HG03196 (cell line): ENCODE results near the gene DIAPH1.
A peak's percentile ranks its signal among the peaks of the same experiment; 100 is the strongest.

Experiments
- ATAC-seq: cut with Tn5 transposase; IDR thresholded peaks from one replicate; pipeline ENCODE4 v1.9.1; 2021; ENCODE audit not compliant: unreplicated experiment

DIAPH1 gene

DNA sequence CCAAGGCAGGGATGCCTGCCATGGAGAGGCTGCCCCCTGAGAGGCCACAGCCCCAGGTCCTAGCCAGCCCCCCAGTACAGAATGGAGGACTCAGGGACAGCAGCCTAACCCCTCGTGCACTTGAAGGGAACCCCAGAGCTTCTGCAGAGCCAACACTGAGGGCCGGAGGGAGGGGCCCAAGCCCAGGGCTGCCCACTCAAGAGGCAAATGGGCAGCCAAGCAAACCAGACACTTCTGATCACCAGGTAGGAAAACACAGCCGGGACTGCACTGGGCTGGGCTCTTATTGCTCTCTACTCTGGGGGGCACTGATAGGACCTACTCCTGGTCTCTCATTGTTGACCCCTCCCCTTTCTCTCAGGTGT, 21.2 kb upstream of the DIAPH1 start:
- no peak for ATAC-seq

DNA sequence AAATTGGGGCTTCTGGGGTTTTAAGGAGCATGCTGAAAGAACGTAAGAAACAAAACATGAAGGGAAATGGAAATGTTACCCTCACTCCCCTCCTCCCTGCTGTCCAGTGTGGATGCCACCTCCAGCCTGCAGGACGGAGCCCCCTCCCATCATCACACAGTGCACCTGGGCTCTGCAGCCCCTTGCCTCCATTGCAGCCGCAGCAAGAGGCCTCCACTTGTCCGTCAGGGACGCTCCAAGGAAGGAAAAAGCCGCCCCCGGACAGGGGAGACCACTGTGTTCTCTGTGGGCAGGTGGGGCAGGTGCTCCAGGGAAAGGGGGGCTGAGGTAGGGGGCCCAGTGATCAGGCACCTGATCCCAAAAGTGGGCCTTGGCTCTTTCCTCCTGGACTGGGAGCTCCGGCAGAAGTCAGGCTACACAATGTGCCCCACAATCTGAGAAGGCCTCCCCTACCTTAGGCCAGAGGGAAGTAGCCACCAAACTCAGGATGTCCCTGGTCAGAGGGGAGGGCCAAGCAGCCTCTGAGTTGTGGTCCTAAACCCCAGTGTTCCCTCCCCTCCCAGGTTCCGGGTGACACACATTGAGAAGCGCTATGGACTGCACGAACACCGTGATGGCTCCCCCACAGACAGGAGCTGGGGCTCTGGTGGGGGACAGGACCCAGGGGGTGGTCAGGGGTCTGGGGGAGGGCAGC, 20.7 kb upstream of the DIAPH1 start:
- no peak for ATAC-seq

DNA sequence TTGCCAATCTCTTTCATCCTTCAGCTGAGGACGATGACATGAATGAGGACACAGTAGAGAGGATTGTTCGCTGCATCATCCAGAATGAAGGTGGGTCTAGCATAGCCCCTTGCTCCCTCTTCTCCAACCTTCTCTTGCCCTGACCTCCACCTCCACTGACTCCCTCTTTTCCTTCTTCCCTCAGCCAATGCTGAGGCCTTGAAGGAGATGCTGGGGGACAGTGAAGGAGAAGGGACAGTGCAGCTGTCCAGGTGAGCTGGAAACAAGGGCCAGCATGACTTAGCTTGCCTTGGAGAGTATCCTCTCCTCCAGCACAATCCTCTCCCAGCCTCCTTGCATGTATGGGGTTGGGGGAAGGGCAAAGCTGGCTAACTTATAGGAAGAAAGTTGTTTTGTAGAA, 20.0 kb upstream of the DIAPH1 start:
- ATAC-seq, result no peak

GRCh38 chr5:141637767-141638419, 19.1 kb upstream of the DIAPH1 start:
- no peak for ATAC-seq

DNA sequence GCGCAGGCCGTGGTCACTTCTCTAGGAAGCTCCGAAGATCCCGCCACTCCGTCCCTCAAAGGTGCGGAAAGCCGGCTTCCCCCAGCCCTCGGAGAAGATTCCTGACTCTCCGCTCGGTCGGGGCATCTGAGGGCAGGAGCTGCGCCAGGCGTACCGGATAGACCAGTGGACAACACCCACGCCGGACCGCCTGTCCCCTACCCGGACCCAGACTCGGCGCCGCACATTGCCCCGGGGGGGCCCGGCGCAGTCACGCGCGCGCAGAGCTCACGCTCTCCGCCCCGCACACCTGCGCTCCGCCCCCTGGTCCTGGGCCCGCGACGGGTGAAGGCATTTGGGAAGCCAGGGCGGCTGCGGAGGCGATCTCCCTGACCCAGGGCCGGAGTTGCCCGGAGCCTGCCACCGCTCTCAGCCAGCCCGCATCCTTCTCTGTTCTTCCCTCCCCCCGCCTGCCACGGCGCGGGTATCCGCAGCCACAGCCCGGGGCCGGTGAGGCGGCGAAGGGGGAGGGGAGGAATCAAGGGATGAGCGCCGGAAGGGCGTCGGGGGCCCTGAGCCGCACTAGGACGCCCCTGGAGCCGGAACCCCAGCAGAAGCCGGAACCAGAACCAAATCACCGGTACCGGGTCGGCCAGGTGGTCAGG, 18.4 kb upstream of the DIAPH1 start:
- peak; percentile 11 for ATAC-seq

- ATAC-seq, result peak; percentile 69
Observed at GRCh38 chr5:141636413-141637122, 17.8 kb upstream of the DIAPH1 start, which contains the start of the genes HDAC3 and RELL2. HDAC3 (minus strand) TSS chr5:141636849; CDS start chr5:141636790, 59 bp downstream. RELL2 (plus strand) TSS chr5:141636997; CDS start chr5:141638226, 1,229 bp downstream.

DNA sequence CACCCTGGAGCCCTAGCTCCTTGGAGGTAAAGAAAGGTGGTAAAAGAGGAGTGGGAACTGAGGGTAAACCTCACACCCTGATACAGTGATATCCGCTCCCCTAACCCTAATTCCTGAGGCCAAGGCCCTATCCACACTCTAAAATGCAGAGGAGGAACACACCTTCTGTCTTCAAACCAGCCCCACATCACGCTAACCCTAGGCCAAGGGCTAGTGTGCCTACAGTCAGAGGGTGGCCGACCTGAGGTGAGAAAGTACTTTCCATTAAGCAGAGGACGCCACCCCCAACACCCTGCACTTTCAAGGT, 17.3 kb upstream of the DIAPH1 start:
- no peak for ATAC-seq

DNA sequence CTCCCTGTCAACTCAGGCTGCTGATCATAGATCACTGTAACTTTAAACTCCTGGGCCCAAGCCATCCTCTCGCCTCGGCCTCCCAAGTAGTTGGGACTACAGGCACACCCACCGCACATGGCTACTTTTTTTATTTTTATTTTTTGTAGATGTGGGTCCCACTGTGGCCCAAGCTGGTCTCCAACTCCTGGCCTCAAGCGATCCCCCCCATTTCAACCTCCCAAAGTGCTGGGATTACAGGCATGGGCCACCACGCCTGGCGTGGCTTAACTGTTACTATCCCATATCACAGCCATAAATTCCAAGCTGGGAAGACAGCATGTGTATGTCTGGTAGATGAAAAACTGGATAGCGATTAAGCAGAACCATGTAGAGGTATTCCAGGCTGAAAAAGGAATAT, 16.8 kb upstream of the DIAPH1 start:
- no peak for ATAC-seq

GRCh38 chr5:141634720-141635119, 15.9 kb upstream of the DIAPH1 start:
- ATAC-seq, result no peak

GRCh38 chr5:141633871-141634561, 15.2 kb upstream of the DIAPH1 start:
- peak; percentile 61 for ATAC-seq

GRCh38 chr5:141632650-141633049, 13.8 kb upstream of the DIAPH1 start:
- ATAC-seq, result no peak

GRCh38 chr5:141630570-141631140, 11.9 kb upstream of the DIAPH1 start:
- no peak for ATAC-seq

DNA sequence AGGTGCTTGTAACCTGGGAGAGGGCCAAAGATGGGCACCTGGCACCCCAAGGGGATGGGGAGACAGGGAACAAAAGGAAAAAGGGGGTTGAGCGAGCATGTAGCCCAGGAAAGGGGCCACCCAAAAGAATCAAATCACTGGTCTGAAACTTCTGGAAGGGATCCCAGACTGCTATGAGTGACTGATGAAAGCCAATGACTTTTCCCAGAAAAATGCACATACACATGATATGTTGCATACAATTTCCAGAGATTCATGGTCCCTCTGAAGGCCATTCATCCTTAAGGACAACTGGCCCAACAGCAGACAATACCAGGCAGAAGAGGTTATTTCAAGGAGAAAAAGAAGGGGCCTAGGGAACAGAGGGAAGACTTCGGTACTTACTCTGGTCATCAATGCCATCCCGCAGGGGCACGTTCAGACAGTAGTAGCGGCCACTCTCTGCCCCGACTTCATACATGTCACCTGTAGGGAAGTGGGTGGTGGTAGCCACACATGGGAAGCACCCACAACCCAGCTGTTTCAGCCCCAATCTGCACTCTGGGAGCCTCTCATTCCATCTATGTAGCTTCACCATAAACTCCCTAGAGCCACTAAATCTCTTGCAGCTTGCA, 9.5 kb upstream of the DIAPH1 start:
- no peak for ATAC-seq

DNA sequence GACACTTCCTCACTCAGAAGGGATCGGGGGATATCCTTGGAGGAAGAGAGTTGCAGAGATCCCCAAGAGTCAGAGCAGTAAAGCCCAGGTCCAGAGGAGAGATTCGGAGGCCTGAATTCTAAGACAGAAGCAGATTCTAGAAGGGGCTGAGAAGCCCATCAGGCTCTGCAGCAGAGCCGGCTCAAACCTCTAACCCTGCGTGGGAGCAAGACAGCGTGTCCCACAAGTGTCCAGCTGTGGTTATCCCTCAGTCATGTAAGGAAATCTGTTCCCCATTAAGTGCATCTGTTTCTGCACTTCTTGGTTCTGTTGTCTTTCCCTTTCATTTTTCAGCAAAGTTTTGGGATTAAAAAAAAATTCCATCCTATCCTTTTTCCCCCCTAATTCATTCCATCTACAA, 4.8 kb upstream of the DIAPH1 start:
- no peak for ATAC-seq

DNA sequence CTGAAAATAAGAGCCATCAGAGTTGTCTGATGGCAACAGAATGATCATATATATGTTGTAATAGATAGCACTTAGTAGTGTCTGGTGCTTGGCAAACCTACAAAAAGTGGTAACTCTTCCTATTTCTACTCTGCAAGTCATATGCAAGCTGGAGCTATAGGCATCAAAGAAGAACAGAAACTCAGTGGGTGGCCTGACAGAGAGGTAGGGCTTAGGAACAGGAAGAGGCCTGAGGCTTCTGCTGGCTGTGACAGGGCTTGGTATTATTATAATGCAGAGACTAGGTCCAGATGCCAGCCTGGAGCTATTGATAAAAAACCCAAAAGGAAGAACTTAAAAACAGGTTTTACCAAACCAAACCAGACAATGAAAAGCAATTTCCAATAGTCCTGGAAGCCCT, 4.4 kb upstream of the DIAPH1 start:
- ATAC-seq, result no peak

DNA sequence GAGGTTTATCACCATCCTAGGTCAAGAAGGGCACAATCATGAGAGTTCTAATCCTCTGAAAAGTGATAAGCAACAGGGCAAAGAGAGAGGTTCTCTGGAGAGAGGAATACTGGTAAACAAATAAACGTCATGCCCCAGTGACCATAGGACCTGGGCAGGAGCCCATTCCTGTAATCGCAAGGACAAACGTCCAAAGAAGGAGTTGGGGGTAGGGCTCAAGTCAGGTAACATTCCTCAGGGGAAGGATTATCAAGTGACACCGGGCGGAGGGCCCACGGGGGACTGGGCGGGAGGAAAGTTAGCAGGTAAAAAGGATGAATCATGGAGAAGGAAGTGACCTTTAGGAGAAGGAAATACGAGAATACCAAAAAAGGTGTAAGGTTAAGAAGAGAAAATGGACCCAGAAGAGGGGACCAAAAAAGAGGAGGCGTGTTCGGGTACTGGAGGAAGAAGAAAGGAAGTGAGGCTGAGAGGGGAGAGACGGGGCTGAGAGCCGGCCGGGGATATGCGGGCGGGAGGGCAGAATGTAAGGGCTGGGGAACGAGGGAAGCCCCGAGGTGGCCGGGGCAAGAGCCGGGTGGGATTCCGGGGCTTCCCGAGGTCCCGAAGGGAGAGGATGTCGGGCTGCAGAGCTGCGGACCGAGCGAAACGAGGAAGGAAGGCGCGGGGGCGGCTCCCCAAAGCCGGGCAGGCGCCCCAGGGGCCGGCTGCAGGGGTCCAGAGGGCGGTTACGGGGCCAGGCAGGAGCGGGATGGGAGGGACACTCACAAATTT, 583 bp downstream of the DIAPH1 start:
- peak; percentile 19 for ATAC-seq

DNA sequence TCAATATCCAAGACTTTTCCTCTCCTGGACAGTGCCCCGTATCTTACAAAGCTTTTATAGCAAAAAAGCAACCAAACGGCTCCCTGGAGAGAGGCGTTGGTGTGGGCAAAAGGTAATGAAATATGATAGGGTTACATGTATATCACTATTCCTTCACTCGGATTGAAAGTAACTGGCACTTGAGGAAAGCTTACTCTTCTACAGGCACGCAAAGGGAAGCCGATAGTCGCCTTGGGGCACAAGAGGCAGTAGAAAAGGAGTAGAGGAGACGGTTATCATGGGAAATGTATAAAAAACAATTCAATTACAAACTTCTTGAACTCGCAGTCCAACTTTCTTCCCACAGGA, 1.1 kb downstream of the DIAPH1 start:
- ATAC-seq, result no peak

DNA sequence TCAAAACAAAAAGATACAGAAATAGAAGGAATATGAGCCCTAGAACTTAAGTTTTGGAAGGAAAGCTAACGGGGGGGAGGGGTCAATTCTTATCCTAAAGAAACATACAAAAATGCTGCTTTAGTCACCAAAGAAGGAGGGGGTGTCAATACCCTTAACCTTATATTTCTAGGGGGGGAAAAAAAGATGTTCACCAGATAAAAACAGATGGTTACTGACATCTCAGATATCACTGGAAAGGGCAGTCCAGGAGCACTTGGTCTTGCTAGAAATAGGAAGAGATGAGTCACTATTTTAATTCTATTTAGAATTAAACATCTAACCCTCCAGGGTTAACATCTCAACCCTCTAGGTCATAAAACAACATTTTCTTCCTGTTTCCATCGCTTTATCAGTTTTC, 1.7 kb downstream of the DIAPH1 start:
- ATAC-seq, result no peak

DNA sequence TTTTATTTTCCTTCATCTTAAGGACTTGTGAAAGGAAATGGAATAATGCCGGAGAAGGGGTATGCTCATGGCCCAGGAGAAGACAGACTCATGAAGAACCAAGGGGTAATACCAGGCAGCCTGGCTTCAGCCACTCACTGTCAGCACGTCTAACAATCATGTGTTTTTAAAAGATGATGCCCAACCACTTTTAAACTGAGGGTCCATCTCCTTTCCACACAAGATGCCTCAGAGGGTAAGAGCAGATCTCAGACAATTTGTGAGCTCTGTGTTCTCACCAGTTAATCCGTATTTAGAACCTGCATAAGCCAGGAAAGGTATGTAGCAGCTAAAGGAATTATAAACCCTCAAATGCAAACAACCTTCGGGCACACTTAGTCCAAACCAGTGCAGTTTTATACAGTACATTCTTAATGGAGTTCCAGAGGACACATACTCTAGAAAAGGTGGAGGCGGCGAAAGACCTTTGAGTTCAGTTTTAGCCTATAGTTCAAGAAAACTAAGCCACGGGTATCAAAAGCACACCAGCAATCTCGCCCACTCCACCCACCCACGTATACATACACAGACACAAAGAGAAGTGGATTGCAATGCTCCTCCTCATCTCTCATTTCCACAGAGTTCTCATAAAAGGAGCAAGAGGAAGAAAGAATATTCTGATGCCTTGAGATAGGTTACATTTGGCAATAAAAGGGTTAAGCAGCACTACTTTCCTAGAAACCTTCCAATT, 2.6 kb downstream of the DIAPH1 start:
- ATAC-seq, result no peak
